HCT116 (cell line): ENCODE data around the gene PIK3R1.

Experiments
- CTCF ChIP-seq, 3 experiments: fragments of 200-600 bp in 1 of 3; sonication (generic) in 1 of 3; IDR thresholded peaks in 2 of 3; conservative IDR thresholded peaks in 1 of 3; 2 replicates each; pipeline ENCODE4 v1.5.1; 2012 to 2017; ENCODE audit warnings: low read depth in 2 of 3, low read length in 2 of 3, antibody characterized with exemption in 1 of 3, borderline replicate concordance in 1 of 3, control low read depth in 1 of 3, mild to moderate bottlenecking in 1 of 3, mixed read lengths in 1 of 3, mixed run types in 1 of 3, moderate library complexity in 1 of 3; ENCODE audit not compliant: insufficient read depth in 1 of 3
- POLR2A ChIP-seq: IDR thresholded peaks from 2 replicates; pipeline ENCODE4 v1.7.0; 2011; ENCODE audit warnings: borderline replicate concordance; ENCODE audit not compliant: insufficient read depth, insufficient read length; ENCODE audit errors: extremely low read depth
- RAD21 ChIP-seq: IDR thresholded peaks from 2 replicates; pipeline ENCODE4 v1.6.1; 2012; ENCODE audit warnings: low read depth, mild to moderate bottlenecking
- TCF7L2 ChIP-seq: IDR thresholded peaks from 2 replicates; pipeline ENCODE4 v1.7.0; 2011; ENCODE audit warnings: borderline replicate concordance, inconsistent platforms; ENCODE audit not compliant: insufficient read depth, insufficient read length; ENCODE audit errors: extremely low read depth
- TF ChIP-seq, protein P1 (sequence below): IDR thresholded peaks from 2 replicates; pipeline ENCODE4 v1.6.1; 2012; ENCODE audit warnings: low read depth

DNA sequence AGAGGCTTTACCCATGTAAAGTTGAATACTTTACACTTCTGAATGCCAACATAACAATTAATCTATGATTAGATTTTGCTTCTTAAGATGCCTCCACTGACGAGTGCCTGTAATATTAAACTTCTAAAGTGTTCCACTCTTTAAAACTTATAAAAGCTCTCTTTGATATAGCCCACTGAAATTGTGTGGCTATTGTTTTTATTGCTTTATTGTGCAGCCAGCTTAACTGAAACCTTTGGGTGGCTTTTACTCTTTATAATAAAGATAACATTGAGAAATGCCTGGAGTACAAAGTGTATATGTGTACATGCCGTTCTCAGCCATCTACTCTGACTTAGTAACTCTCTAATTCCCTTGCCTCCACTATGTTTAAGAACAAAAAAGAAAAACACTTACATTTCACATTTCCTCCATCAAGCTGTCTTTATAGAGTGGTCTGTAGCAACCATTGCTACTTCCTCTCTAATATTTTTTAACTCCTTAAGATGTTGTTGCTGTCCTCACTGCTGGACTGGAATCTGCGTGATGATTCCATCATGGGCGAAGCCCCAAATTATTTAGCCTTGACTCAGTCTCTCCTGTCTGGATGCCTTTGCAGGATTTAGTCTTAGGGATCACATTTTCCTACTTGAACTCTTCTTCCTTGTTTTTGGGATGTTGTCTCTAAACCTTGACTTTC lies 9.1 kb downstream of the PIK3R1 start:
- TF ChIP-seq CTCF (IDR thresholded peaks at IDR 0.05 in 2 of 3, conservative IDR thresholded peaks at IDR 0.05 in 1 of 3; ENCODE audit: borderline replicate concordance in 1 of 3, insufficient read depth in 1 of 3, low read depth in 2 of 3, low read length in 2 of 3): no peak
- TF ChIP-seq POLR2A: no peak
- TF ChIP-seq, protein P1, sequence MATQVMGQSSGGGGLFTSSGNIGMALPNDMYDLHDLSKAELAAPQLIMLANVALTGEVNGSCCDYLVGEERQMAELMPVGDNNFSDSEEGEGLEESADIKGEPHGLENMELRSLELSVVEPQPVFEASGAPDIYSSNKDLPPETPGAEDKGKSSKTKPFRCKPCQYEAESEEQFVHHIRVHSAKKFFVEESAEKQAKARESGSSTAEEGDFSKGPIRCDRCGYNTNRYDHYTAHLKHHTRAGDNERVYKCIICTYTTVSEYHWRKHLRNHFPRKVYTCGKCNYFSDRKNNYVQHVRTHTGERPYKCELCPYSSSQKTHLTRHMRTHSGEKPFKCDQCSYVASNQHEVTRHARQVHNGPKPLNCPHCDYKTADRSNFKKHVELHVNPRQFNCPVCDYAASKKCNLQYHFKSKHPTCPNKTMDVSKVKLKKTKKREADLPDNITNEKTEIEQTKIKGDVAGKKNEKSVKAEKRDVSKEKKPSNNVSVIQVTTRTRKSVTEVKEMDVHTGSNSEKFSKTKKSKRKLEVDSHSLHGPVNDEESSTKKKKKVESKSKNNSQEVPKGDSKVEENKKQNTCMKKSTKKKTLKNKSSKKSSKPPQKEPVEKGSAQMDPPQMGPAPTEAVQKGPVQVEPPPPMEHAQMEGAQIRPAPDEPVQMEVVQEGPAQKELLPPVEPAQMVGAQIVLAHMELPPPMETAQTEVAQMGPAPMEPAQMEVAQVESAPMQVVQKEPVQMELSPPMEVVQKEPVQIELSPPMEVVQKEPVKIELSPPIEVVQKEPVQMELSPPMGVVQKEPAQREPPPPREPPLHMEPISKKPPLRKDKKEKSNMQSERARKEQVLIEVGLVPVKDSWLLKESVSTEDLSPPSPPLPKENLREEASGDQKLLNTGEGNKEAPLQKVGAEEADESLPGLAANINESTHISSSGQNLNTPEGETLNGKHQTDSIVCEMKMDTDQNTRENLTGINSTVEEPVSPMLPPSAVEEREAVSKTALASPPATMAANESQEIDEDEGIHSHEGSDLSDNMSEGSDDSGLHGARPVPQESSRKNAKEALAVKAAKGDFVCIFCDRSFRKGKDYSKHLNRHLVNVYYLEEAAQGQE: no peak
- no peak for TF ChIP-seq TCF7L2
- TF ChIP-seq RAD21: no peak
